ENCODE data around the gene TMCO4.
A peak's percentile ranks its signal among the peaks of the same experiment; 100 is the strongest.

Gene TMCO4

GRCh38 chr1:19774180-19774785 lies 25.4 kb downstream of the TMCO4 start:
- no peak for DNase-seq

GRCh38 chr1:19773485-19773884 lies 26.2 kb downstream of the TMCO4 start:
- no peak for DNase-seq

GRCh38 chr1:19772053-19772452 lies 27.7 kb downstream of the TMCO4 start:
- DNase-seq, result no peak

- no peak for DNase-seq
These were observed 28.4 kb downstream of the TMCO4 start for GRCh38 chr1:19771350-19771749.

- no peak for DNase-seq
These were observed 29.1 kb downstream of the TMCO4 start for GRCh38 chr1:19770436-19771190.

- no peak for DNase-seq
These were observed 30.3 kb downstream of the TMCO4 start for GRCh38 chr1:19769211-19769932.

GRCh38 chr1:19768353-19769210 lies 31.1 kb downstream of the TMCO4 start:
- no peak for DNase-seq

DNA sequence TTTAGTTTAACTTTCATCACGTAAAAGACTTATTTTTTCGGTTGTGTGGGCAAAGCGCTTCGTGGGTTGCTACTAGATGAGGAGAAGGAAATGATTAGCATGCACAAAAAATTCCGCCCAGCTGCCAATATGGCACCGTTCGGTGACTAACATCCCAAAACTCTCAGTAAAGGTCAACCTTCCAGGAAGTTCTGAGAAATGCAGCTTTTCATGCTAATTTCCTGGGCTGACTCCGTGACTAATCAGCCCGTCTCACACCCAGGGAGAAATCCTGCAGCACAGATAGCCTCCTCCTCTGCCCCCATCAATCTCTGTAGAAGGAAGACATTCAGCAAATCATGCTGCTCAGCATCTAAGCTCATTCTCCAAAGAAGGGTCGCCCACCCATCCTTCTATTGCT lies 34.1 kb downstream of the TMCO4 start:
- DNase-seq, result peak; percentile 96

GRCh38 chr1:19764848-19765247 lies 34.9 kb downstream of the TMCO4 start:
- DNase-seq, result peak; percentile 70

GRCh38 chr1:19762175-19762779 lies 37.4 kb downstream of the TMCO4 start:
- no peak for DNase-seq

GRCh38 chr1:19759740-19760089 lies 40.0 kb downstream of the TMCO4 start:
- no peak for DNase-seq

- peak; percentile 49 for DNase-seq
These were observed 41.4 kb downstream of the TMCO4 start for GRCh38 chr1:19758227-19758830.

GRCh38 chr1:19757641-19758040 lies 42.1 kb downstream of the TMCO4 start:
- DNase-seq, result no peak

DNA sequence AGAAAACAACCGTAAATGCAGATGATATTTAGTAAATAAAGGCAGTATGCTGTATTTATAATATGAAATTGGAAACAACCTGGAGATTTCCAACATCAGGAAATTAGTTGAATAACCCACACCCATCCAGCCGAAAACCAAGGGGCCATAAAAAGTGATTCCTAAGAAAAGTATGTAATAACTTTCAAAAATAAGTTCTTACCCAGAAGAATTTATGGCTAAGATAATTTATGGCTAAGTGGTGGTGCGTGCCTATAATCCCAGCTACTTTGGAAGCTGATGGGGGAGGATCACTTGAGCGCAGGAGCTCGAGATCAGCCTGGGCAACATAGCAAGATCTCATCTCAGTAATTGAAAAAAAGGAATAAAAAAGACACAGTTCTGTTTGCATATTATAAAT lies 43.2 kb downstream of the TMCO4 start:
- DNase-seq, result no peak

- DNase-seq, result no peak
These were observed 45.2 kb downstream of the TMCO4 start for GRCh38 chr1:19754482-19754881.

- DNase-seq, result no peak
These were observed 47.5 kb downstream of the TMCO4 start for GRCh38 chr1:19752083-19752696.

DNA sequence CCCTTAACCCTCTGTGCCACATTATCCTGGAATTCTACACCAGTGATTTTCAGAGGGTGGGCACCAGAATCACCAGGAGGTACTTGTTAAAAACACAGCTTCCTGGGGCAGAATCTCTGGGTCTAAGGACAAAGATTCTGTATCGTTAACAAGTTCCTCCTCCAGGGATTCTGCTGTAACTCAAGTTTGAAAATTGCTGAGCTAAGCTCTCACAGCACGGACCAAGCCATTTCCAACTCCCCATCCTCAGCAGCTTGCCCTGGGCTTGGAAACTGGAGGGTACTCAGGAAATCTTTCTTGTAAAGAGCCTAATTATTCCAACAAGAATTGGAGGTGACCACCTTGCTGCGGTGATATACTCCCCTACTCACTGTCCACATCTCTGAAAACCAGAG lies 48.8 kb downstream of the TMCO4 start:
- DNase-seq, result no peak

- no peak for DNase-seq
These were observed 49.4 kb downstream of the TMCO4 start for GRCh38 chr1:19750101-19750881.

DNA sequence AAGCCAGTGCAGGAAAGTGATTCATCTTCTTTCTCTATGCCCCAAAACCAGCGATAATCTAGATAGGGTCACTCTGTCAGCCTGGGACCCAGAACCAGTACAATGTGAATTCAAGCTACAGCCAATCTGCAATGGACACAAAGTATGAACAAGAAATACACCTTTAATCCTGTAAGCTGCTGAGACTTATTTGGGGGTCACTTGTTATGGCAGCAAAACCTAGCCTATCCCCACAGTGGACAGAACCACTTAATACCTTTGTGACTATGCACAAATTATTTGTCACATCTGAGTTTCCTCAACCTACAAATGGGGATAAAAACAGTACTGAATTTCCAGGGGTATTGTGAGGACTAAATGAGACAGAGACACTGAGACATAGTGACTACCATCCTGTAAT lies 50.0 kb downstream of the TMCO4 start:
- no peak for DNase-seq

- DNase-seq, result no peak
These were observed 52.0 kb downstream of the TMCO4 start for GRCh38 chr1:19747761-19748160.

DNA sequence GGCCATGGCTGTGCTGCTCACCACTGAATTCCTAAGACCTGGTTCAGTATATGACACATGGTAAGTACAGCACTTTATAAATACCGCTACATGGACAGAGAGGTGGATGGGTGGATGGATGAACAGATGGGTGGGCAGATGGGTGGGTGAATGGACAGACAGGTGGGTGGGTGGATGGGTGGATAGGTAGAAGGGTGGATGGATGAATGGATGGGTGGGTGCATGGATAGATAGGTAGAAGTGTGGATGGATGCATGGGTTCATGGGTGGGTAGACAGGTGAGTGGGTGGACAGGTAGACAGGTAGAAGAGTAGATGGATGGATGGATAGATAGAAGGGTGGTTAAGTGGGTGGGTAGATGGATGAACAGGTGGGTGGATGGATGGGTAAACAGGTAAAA lies 54.8 kb downstream of the TMCO4 start:
- no peak for DNase-seq
